22Rv1 (cell line): ENCODE results near the gene FCRL6.

Experiments
- CTCF ChIP-seq: fragments of 450-650 bp; IDR thresholded peaks from 2 replicates; pipeline ENCODE4 v1.5.1; 2017; ENCODE audit warnings: mild to moderate bottlenecking
- ZFX ChIP-seq: fragments of 450-650 bp; IDR thresholded peaks from 2 replicates; pipeline ENCODE4 v1.6.1; 2017; ENCODE audit warnings: antibody characterized with exemption, borderline replicate concordance

- no peak for TF ChIP-seq CTCF
- no peak for TF ChIP-seq ZFX
These were observed 36.4 kb upstream of the FCRL6 start for GRCh38 chr1:159765806-159766205.
